ENCODE measurements around the gene KCNN1.

DNA sequence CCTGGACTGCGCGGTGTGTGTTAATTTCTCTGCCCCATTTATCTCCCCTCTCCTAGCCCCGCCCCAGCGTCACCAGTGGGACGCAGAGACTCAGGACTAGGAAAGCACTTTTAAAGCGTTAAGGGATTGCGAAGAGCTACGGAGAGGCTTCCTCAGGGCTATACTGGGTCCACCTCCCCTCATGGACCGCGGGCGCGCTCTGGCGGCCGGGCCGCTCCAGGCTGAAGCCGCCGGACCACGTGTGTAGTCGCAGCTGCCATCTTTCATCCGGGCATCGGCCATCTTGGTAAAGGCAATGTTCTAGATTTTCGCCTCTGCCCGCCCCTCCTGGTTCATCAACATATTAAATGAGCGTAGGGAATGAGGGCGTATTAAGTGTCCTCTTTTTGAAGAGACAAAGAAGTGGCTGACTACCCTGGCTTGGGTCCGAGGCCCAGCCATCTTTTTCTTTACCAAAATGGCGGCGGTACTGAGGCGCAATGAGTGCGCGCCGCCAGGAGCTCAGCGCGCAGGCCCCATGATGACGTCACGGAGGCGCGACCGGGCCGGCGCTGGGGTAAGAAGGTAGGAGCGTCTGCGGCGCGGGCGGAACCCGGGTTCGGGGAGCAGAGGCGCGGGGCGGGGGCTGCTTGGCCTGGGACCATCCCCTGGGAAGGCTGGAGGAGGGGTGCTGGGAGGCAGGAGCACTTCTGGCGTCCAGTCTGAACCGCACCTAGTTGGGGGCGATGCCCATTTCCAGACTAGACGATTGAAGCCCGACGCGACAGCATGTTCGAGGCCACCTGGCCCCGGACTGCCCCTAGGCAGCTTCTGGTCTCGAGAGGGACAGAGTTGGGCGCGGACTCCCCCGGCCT lies 34.2 kb upstream of the KCNN1 start, which contains the start of gene CCDC124:
- peak; percentile 79 to 84 for TF ChIP-seq POLR2A (IDR thresholded peaks at IDR 0.05)
- TF ChIP-seq, protein P1, sequence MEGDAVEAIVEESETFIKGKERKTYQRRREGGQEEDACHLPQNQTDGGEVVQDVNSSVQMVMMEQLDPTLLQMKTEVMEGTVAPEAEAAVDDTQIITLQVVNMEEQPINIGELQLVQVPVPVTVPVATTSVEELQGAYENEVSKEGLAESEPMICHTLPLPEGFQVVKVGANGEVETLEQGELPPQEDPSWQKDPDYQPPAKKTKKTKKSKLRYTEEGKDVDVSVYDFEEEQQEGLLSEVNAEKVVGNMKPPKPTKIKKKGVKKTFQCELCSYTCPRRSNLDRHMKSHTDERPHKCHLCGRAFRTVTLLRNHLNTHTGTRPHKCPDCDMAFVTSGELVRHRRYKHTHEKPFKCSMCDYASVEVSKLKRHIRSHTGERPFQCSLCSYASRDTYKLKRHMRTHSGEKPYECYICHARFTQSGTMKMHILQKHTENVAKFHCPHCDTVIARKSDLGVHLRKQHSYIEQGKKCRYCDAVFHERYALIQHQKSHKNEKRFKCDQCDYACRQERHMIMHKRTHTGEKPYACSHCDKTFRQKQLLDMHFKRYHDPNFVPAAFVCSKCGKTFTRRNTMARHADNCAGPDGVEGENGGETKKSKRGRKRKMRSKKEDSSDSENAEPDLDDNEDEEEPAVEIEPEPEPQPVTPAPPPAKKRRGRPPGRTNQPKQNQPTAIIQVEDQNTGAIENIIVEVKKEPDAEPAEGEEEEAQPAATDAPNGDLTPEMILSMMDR (IDR thresholded peaks at IDR 0.05), result peak; percentile 57 to 75 (median 66)

Measured in uterus (tissue), 2 donors.